Upper lobe of left lung (tissue), 6 donors: ENCODE results near the gene ZHX3. TPM values are rescaled to one million over a fixed set of nuclear protein-coding genes. Genes with fewer than 3 reads are reported as not detected.
A peak's percentile ranks its signal among the peaks of the same experiment; 100 is the strongest.

Experiments
- ATAC-seq, 2 donors: fragments of 200-7000 bp; cut with Tn5 transposase; one replicate each; pipeline ENCODE4 v1.9.1; 2022; ENCODE audit warnings: mild to moderate bottlenecking in 2 of 2, moderate library complexity in 2 of 2; ENCODE audit not compliant: low FRiP score in 2 of 2
- DNase-seq, 2 donors: peaks; one replicate each; pipeline ENCODE4 v3.0.0-alpha.2; 2019 to 2020
- H3K27ac ChIP-seq, 4 donors: fragments of 200-600 bp; sonication (generic); one replicate each; pipeline ENCODE4 v1.5.1; 2016 to 2019
- H3K27me3 ChIP-seq, 4 donors: fragments of 200-600 bp; sonication (generic); one replicate each; pipeline ENCODE4 v1.5.1; 2017 to 2019
- H3K36me3 ChIP-seq, 4 donors: fragments of 200-600 bp; sonication (generic); one replicate each; pipeline ENCODE4 v1.5.1; 2016 to 2019
- H3K4me1 ChIP-seq, 4 donors: fragments of 200-600 bp; sonication (generic); one replicate each; pipeline ENCODE4 v1.5.1; 2018 to 2019
- H3K4me3 ChIP-seq, 4 donors: fragments of 200-600 bp; sonication (generic); one replicate each; pipeline ENCODE4 v1.5.1; 2017 to 2019; ENCODE audit warnings: mild to moderate bottlenecking in 2 of 4, moderate library complexity in 1 of 4
- H3K9me3 ChIP-seq, 4 donors: fragments of 200-600 bp; sonication (generic); one replicate each; pipeline ENCODE4 v1.5.1; 2018 to 2019
- CTCF ChIP-seq, 6 experiments: fragments of 450-650 bp in 4 of 6; fragments of 200-600 bp in 2 of 6; sonication (generic) in 2 of 6; IDR thresholded peaks; one replicate each; pipeline ENCODE4 v1.5.1; 2016 to 2019; ENCODE audit warnings: antibody characterized with exemption in 6 of 6
- EP300 ChIP-seq, 4 donors: sonication (generic); formaldehyde crosslinking; IDR thresholded peaks; one replicate each; pipeline ENCODE4 v1.5.1; 2017; ENCODE audit warnings: antibody characterized with exemption in 4 of 4, control low read depth in 2 of 4
- POLR2A ChIP-seq, 4 donors: fragments of 450-650 bp; IDR thresholded peaks; one replicate each; pipeline ENCODE4 v1.5.1; 2016 to 2017; ENCODE audit warnings: antibody characterized with exemption in 4 of 4, mild to moderate bottlenecking in 2 of 4
- POLR2AphosphoS5 ChIP-seq, 2 donors: sonication (generic); formaldehyde crosslinking; IDR thresholded peaks; one replicate each; pipeline ENCODE4 v1.5.1; 2017; ENCODE audit warnings: antibody characterized with exemption in 2 of 2
- WGBS, 2 donors: methylation state at CpG; one replicate each; pipeline ENCODE4 v1.1.5; 2017 to 2018; 5-methylcytosine and 5-hydroxymethylcytosine counted together
- total RNA-seq, 6 donors: library from RNA; depleted of rRNA in 4 of 6; stranded (reverse); fragments of >200 nt in 4 of 6; gene quantifications; one replicate each; pipeline versions ENCODE4 v1.1.0 to v1.2.1, GENCODE V29; 2016 to 2021
- donor health status: DM: no; HTN: no; CAD: no; lungs with moderate emphysema.
- donor health status: DM: no; HTN: yes; CAD: no; lungs with severe emphysema.

ZHX3 gene
- total RNA-seq, 6 donors from 2014 or later, result 30.4 to 57.5 (median 44.9) TPM

- H3K36me3 ChIP-seq, result no peaks in the 10 kb centered on the region
- WGBS, 2 donors, result 91 to 100% methylated on average over 1 to 5 of the region's 5 CpGs
Measured at GRCh38 chr20:41330343-41330720, 12.8 kb upstream of the ZHX3 start.

GRCh38 chr20:41329435-41330342 lies 12.2 kb upstream of the ZHX3 start:
- 21 to 26% methylated on average over 14 of the region's 14 CpGs for WGBS, 2 donors

More at GRCh38 chr20:41330343-41330720, 12.8 kb upstream of the ZHX3 start:
- H3K4me1 ChIP-seq, result peaks cover 15 to 25% (median 17%) of the 10 kb centered on the region in 4 donors
- no peak for ATAC-seq
- H3K27me3 ChIP-seq, result no peaks in the 10 kb centered on the region
- H3K27ac ChIP-seq, result peak overlapping the region in 3 of 4 donors; percentile 61 to 82 (median 80)
- no peak for DNase-seq
- no peak overlapping the region for H3K4me3 ChIP-seq
- H3K9me3 ChIP-seq, result no peaks in the 10 kb centered on the region
- TF ChIP-seq CTCF (IDR thresholded peaks at IDR 0.05), result no peak
- no peak for TF ChIP-seq POLR2A (IDR thresholded peaks at IDR 0.05)
- TF ChIP-seq EP300 (IDR thresholded peaks at IDR 0.05), result no peak
- no peak for TF ChIP-seq POLR2AphosphoS5 (IDR thresholded peaks at IDR 0.05)

GRCh38 chr20:41327178-41327577 lies 9.6 kb upstream of the ZHX3 start:
- ATAC-seq, result no peak
- peaks cover 15 to 19% (median 17%) of the 10 kb centered on the region in 4 donors for H3K4me1 ChIP-seq
- no peak overlapping the region for H3K27ac ChIP-seq
- WGBS, 2 donors, result 87 to 89% methylated on average over 5 of the region's 5 CpGs
- H3K27me3 ChIP-seq, result no peaks in the 10 kb centered on the region
- H3K9me3 ChIP-seq, result no peaks in the 10 kb centered on the region
- H3K4me3 ChIP-seq, result no peak overlapping the region
- no peaks in the 10 kb centered on the region for H3K36me3 ChIP-seq
- no peak for TF ChIP-seq EP300 (IDR thresholded peaks at IDR 0.05)
- TF ChIP-seq POLR2A (IDR thresholded peaks at IDR 0.05), result no peak
- no peak for TF ChIP-seq POLR2AphosphoS5 (IDR thresholded peaks at IDR 0.05)
- no peak for TF ChIP-seq CTCF (IDR thresholded peaks at IDR 0.05)
- no peak for DNase-seq

More at GRCh38 chr20:41329435-41330342, 12.2 kb upstream of the ZHX3 start:
- Histone ChIP-seq H3K4me1 (peaks cover 15 to 25% (median 17%) of the 10 kb centered on the region in 4 donors), H3K9me3 (no peaks in the 10 kb centered on the region), H3K27ac (peak overlapping the region; percentile 61 to 82 (median 78)), H3K4me3 (no peak overlapping the region), H3K36me3 (no peaks in the 10 kb centered on the region), H3K27me3 (no peaks in the 10 kb centered on the region)
- no peak for TF ChIP-seq CTCF (IDR thresholded peaks at IDR 0.05)
- TF ChIP-seq EP300 (IDR thresholded peaks at IDR 0.05), result peak in 1 of 4 donors; percentile 49
- peak; percentile 75 to 83 for TF ChIP-seq POLR2AphosphoS5 (IDR thresholded peaks at IDR 0.05)
- peak in 1 of 4 donors; percentile 31 for TF ChIP-seq POLR2A (IDR thresholded peaks at IDR 0.05)
- DNase-seq (peak; percentile 75 to 81), ATAC-seq (peak; percentile 93 to 97)

- Histone ChIP-seq H3K27me3 (no peaks in the 10 kb centered on the region), H3K4me1 (peaks cover 4 to 32% (median 15%) of the 10 kb centered on the region in 4 donors), H3K4me3 (no peak overlapping the region), H3K36me3 (no peaks in the 10 kb centered on the region), H3K9me3 (no peaks in the 10 kb centered on the region), H3K27ac (peak overlapping the region in 2 of 4 donors; percentile 13 to 35)
- 78 to 83% methylated on average over 1 of the region's 1 CpG for WGBS, 2 donors
- no peak for TF ChIP-seq EP300 (IDR thresholded peaks at IDR 0.05)
- no peak for TF ChIP-seq POLR2A (IDR thresholded peaks at IDR 0.05)
- TF ChIP-seq CTCF (IDR thresholded peaks at IDR 0.05), result no peak
- no peak for TF ChIP-seq POLR2AphosphoS5 (IDR thresholded peaks at IDR 0.05)
- DNase-seq (no peak), ATAC-seq (no peak)
Measured at GRCh38 chr20:41320976-41321375, 3.4 kb upstream of the ZHX3 start.
